HFF-Myc (cell line): ENCODE data around the gene STX12.
"Not testable (repeated sequence)": the region's sequence is repeated elsewhere in the genome, so short reads cannot be mapped to it uniquely, and the experiment has no call there.

Source experiments
- DNase-seq: peaks from one replicate; pipeline ENCODE4 v3.0.0-alpha.2; 2011; ENCODE audit warnings: low read depth; ENCODE audit errors: extremely low read depth
- H3K4me3 ChIP-seq: replicated peaks from 2 replicates; pipeline ENCODE4 v1.5.1; 2011; ENCODE audit warnings: low read depth, mild to moderate bottlenecking, control low read depth, low read length
- TF ChIP-seq, protein P1 (sequence below): IDR thresholded peaks from 2 replicates; pipeline ENCODE4 v1.5.1; 2012; ENCODE audit warnings: mild to moderate bottlenecking, low read depth, low read length, control low read depth; ENCODE audit errors: missing control alignments

STX12 gene

DNA sequence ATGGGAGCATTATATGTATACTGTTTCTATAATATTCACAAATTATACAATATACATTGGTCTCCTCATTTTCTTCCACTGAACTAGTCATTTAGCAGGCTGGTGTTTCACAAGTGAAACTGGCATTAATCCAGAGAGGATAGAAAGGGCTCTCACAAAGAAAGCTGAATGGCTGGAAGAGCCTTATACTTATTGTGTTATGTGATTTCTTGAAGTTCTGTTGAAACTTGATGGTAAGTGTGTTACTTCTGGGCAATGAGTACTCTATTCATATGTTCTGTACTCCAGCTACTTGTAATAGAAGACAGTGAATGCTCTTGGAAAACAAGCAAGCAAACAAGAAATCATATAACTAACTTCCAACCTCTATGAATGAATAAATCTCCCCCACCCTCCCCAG, 14.9 kb downstream of the STX12 start:
- DNase-seq = no peak
- TF ChIP-seq, protein P1, sequence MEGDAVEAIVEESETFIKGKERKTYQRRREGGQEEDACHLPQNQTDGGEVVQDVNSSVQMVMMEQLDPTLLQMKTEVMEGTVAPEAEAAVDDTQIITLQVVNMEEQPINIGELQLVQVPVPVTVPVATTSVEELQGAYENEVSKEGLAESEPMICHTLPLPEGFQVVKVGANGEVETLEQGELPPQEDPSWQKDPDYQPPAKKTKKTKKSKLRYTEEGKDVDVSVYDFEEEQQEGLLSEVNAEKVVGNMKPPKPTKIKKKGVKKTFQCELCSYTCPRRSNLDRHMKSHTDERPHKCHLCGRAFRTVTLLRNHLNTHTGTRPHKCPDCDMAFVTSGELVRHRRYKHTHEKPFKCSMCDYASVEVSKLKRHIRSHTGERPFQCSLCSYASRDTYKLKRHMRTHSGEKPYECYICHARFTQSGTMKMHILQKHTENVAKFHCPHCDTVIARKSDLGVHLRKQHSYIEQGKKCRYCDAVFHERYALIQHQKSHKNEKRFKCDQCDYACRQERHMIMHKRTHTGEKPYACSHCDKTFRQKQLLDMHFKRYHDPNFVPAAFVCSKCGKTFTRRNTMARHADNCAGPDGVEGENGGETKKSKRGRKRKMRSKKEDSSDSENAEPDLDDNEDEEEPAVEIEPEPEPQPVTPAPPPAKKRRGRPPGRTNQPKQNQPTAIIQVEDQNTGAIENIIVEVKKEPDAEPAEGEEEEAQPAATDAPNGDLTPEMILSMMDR = no peak
- no peak overlapping the region for H3K4me3 ChIP-seq

DNA sequence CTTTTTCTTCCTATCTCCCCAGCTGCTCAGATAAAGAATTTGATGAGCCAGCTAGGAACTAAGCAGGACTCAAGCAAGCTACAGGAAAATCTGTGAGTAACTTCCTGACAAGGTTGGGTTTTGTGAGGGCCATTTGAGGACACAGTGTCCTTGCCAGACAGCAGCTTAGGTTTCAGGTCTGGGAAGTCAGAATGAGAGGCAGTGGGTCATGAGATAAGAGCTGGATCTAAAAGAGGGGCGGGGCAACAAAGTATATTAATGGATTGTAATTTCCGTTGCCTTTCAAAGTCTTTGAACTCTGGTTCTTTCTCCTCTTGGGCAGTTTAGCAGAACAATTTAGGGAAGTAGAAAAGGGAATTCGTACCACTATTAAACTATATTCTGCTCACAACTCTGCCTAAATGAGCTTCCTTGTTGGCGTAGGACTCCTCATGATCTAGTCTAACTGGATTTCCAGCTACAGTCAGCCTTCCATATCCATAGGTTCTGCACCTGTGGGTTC, 16.6 kb downstream of the STX12 start:
- TF ChIP-seq, protein P1 = no peak
- H3K4me3 ChIP-seq = no peak overlapping the region
- no peak for DNase-seq

DNA sequence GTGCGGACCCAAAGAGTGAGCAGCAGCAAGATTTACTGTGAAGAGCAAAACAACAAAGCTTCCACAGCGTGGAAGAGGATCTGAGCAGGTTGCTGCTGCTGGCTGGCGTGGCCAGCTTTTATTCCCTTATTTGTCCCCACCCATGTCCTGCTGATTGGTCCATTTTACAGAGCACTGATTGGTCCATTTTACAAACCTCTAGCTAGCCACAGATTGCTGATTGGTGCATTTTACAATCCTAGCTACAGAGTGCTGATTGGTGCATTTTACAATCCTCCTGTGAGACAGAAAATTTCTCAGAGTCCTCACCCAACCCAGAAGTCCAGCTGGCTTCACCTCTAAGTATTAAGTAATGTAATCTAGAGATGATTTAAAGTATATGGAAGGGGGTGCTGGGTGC, 17.3 kb downstream of the STX12 start:
- not testable (repeated sequence) for DNase-seq, H3K4me3 ChIP-seq

DNA sequence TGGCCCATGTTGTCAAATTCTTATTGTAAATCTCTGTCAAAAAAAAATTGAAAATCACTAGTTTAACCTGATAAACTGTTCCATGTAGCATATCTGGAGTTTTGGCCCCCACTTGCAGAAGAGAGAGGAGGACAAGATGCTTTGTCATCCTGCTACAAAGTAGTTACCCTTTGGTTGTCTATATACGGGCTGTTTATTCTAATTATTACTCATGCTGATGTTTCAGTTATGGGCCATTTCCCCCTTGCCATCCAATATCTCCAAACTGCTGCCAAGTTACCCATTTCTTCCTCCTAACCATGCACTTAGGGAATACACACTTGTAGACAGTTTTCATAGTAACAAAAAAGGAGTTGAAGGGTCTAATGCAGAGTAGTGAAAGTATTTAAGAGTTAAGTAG, 22.6 kb downstream of the STX12 start:
- TF ChIP-seq, protein P1 = no peak
- H3K4me3 ChIP-seq = no peak overlapping the region
- no peak for DNase-seq

DNA sequence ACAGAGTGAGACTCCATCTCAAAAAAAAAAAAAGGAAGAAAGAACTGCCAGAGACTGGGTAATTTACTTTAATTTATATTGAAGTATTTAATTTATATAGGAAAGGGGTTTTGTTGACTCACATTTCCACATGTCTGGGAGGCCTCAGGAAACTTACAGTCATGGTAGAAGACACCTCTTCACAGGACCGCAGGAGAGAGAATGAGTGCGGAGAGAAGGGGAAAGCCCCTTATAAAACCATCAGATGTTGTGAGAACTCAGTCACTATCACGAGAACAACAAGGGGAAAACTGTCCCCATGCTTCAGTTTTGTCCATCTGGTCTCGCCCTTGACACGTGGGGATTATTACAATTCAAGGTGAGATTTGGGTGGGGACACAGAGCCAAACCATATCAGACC, 31.8 kb downstream of the STX12 start:
- DNase-seq = no peak
- no peak overlapping the region for H3K4me3 ChIP-seq
- TF ChIP-seq, protein P1 = no peak

DNA sequence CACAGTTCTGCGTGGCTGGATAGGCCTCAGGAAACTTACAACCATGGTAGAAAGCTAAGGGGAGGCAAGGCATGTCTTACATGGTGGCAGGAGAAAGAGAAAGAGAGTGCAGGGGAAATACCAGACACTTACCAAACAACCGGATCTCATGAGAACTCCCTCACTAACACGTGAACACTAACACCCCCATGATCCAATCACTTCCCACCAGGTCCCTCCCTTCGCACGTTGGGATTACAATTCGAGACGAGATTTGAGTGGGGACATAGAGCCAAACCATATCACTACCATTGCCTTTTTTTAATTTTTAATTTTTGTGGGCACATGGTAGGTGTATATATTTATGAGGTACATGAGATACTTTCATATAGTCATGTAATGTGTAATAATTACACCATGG, 33.7 kb downstream of the STX12 start:
- TF ChIP-seq, protein P1 = no peak
- no peak overlapping the region for H3K4me3 ChIP-seq
- no peak for DNase-seq

DNA sequence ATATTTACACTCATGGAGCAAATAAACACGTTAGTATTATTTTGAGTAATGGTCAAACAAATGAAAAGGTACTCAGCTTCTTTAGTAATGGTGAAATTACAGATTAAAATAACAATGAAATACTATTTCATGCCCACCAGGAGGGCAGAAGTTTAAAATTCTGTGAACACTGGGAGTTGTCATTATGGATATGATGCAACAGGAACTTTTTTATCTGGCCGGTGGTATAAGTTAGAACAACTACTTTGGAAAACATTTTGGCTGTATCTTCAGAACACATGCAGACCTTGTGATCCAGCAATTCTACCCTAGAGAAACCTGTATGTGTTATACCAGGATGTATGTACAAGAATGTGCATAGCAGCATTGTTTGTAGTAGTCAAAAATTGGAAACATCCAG, 34.4 kb downstream of the STX12 start:
- H3K4me3 ChIP-seq = no peak overlapping the region
- no peak for DNase-seq
- TF ChIP-seq, protein P1 = no peak

DNA sequence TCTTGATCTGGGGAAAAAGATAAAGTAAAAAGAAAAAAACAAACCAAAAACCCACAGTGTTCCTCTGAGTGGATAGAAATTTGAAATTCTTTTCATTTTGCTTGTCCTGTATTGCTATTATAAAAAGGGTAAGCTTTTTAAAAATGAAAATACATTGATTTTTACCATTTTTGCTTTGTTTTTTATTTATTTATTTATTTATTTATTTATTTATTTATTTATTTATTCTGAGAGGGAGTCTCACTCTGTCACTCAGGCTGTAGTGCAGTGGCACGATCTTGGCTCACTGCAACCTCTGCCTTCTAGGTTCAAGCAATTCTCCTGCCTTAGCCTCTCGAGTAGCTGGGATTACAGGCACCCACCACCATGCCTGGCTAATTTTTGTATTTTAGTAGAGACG, 35.1 kb downstream of the STX12 start:
- H3K4me3 ChIP-seq, DNase-seq: not testable (repeated sequence)
